ENCODE measurements around the gene SORCS1. TPM values are rescaled to one million over a fixed set of nuclear protein-coding genes. Genes with fewer than 3 reads are reported as not detected.

The SORCS1 gene
- total RNA-seq, 2 donors from 2014 or later, result not detected

DNA sequence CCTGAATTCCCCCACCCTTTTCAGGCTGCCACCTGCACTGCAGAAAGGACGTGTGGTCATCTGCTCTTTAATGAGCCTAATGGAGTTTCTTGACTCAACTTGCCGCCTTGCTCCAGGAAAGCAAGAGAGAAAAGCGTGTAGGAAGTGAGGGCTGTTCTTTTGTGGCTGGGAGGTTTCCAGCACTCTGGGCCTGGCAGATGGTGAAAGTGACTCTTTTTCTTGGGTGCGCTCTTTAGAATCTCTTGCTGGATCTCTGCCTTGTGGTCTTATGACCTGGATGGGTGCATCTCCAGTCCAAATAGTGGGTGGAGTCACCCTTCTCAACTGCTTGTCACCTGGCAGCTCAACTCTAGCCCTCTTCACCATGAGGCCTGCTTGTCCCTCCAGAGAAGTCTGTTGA is 244.0 kb downstream of the SORCS1 start:
- Mint-ChIP-seq H3K36me3 (no peaks in the 10 kb centered on the region), H3K4me1 (ENCODE audit: low read depth in 2 of 2) (no peaks in the 10 kb centered on the region), H3K27ac (no peak overlapping the region), H3K9me3 (no peaks in the 10 kb centered on the region), H3K4me3 (no peak overlapping the region), H3K27me3 (peaks cover 0 to 5% of the 10 kb centered on the region in 2 donors)
- ATAC-seq (no peak), DNase-seq (ENCODE audit: low spot score) (no peak)

DNA sequence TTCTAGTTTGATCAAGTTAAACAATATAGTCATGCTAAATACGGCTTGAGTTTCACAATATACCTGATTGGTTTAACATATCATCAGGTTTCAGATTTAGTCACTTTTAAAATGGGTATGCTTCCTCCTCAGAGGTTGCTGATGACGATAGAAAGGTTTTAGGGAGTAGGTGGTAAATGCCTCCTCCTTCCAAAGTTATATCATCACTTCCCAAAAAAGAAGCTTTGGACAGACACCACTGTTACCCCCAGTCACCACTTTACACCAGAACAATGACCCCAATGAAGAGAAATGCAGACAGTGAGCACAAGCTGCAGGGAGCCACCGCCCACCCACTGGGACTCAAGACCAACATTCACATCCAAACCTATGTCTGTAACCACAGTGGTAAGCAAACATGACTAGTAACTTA is 244.6 kb downstream of the SORCS1 start:
- no peaks in the 10 kb centered on the region for H3K9me3 Mint-ChIP-seq
- H3K36me3 Mint-ChIP-seq, result no peaks in the 10 kb centered on the region
- H3K4me3 Mint-ChIP-seq, result no peak overlapping the region
- no peak overlapping the region for H3K27ac Mint-ChIP-seq
- H3K4me1 Mint-ChIP-seq (ENCODE audit: low read depth in 2 of 2), result no peaks in the 10 kb centered on the region
- DNase-seq (ENCODE audit: low spot score) (no peak), ATAC-seq (no peak)
- peaks cover 0 to 5% of the 10 kb centered on the region in 2 donors for H3K27me3 Mint-ChIP-seq

DNA sequence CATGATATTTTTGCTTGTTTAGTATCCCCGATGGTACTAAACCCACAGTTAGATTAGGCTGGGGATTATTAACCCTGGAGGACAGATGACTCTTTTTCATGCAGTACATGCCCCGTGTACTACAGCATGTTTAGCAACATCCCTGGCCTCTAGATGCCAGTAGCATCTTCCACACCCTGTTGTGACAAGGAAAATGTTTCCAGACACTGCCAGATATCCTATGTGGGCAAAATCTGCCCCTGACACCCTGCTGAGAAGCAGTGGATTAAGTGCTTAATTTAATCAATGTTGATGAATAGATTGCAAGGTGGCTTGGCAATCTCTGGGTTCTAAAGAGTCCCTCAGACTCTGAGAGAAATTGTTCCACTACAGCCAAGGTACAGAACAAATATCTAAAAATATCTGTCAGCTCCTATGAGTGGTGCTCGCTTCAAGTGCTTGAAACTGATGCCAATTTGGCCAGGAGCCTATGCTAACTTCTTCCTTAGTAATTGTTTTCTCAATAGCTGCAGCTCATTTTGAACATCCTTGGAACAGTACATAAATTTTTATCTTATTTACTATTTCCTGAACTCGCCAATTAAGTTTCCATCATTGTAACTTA is 247.0 kb downstream of the SORCS1 start:
- no peak overlapping the region for H3K27ac Mint-ChIP-seq
- H3K27me3 Mint-ChIP-seq, result peaks cover 0 to 2% of the 10 kb centered on the region in 2 donors
- H3K4me3 Mint-ChIP-seq, result no peak overlapping the region
- DNase-seq (ENCODE audit: low spot score) (no peak), ATAC-seq (no peak)
- H3K36me3 Mint-ChIP-seq, result no peaks in the 10 kb centered on the region
- no peaks in the 10 kb centered on the region for H3K9me3 Mint-ChIP-seq
- H3K4me1 Mint-ChIP-seq (ENCODE audit: low read depth in 2 of 2), result no peaks in the 10 kb centered on the region

DNA sequence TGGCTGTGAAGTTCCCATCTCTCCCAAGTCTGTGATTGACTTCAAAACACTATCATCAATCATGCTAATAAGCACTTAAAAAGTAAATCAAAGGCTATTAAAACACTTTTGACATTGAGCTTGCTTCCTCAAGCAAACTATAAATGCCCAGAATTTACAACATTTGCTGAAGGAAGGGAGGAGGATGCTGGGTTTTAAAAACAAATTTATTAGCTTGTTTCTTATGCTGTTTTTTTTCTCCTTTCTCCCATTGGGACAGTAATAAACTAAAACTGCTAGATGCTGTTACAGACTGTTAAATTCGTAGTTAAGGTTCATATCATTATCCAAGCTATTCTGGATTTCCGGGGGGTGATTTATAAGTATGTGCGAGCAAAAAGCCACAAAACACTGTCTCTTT is 250.5 kb downstream of the SORCS1 start:
- H3K36me3 Mint-ChIP-seq, result no peaks in the 10 kb centered on the region
- H3K4me3 Mint-ChIP-seq, result no peak overlapping the region
- H3K9me3 Mint-ChIP-seq, result no peaks in the 10 kb centered on the region
- no peaks in the 10 kb centered on the region for H3K4me1 Mint-ChIP-seq (ENCODE audit: low read depth in 2 of 2)
- no peak overlapping the region for H3K27ac Mint-ChIP-seq
- ATAC-seq (no peak), DNase-seq (ENCODE audit: low spot score) (no peak)
- H3K27me3 Mint-ChIP-seq, result peaks cover 12 to 15% of the 10 kb centered on the region in 2 donors

DNA sequence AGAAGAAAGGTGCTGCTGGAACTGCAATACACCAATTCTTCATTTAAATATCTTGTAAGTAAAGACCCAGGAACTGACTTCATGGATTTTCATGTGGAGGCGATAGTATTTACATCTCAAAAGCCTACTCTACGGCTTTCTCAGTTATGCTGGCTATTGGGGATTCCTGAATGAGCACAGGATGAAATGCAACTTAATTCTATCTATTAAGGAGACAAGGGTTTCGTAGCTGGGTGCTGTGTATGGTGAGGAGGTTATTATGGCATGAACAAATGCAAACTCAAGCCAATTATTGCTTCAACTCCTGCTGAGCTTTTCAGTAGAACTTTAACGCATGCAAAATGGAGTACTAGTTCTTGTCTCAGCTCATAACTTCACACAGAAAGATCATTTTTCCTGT is 251.2 kb downstream of the SORCS1 start:
- no peak overlapping the region for H3K27ac Mint-ChIP-seq
- no peak for DNase-seq (ENCODE audit: low spot score)
- no peaks in the 10 kb centered on the region for H3K9me3 Mint-ChIP-seq
- no peak overlapping the region for H3K4me3 Mint-ChIP-seq
- no peaks in the 10 kb centered on the region for H3K4me1 Mint-ChIP-seq (ENCODE audit: low read depth in 2 of 2)
- H3K27me3 Mint-ChIP-seq, result peaks cover 12 to 14% of the 10 kb centered on the region in 2 donors
- no peak for ATAC-seq
- H3K36me3 Mint-ChIP-seq, result no peaks in the 10 kb centered on the region

DNA sequence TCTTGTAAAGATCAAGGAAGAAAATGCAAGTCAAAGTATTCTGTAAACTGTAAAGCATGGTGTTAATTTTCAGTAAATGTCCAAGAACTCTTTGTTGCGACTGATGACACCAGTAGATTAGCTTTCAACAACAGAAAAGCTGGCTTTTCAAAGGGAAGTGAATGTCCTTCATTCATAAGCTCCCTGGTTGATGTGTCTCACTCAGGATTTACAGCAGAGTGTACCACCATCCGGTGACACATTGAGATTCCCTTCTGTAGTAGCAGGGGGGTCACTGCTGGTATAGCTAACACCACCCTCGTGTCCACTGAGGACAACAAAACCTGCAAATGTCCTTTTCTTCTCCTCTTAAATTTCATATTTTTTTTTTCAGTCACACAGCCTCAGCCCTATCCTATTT is 253.4 kb downstream of the SORCS1 start:
- Mint-ChIP-seq H3K27ac (no peak overlapping the region), H3K36me3 (no peaks in the 10 kb centered on the region), H3K27me3 (peaks cover 12 to 13% of the 10 kb centered on the region in 2 donors), H3K9me3 (no peaks in the 10 kb centered on the region), H3K4me1 (ENCODE audit: low read depth in 2 of 2) (no peaks in the 10 kb centered on the region), H3K4me3 (no peak overlapping the region)
- DNase-seq (ENCODE audit: low spot score), result no peak
- no peak for ATAC-seq

DNA sequence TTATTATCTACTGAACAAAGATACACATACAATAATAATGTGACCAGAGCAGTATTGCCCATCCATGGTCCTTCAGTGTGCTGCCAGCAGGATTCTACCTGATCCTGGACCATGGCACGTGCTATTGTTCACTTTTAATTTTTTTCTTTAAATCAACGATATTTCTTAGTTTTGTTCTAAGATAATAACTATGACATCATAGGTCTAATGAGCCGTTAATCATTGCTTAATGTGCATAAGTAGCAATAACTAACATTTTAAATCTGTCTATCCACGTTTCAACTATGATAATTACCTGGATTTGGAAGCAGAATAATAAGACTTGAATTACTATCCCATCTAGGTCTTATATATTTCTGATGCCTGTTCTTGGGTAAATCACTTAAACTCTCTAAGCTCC is 253.8 kb downstream of the SORCS1 start:
- H3K27me3 Mint-ChIP-seq, result peaks cover 12 to 13% of the 10 kb centered on the region in 2 donors

DNA sequence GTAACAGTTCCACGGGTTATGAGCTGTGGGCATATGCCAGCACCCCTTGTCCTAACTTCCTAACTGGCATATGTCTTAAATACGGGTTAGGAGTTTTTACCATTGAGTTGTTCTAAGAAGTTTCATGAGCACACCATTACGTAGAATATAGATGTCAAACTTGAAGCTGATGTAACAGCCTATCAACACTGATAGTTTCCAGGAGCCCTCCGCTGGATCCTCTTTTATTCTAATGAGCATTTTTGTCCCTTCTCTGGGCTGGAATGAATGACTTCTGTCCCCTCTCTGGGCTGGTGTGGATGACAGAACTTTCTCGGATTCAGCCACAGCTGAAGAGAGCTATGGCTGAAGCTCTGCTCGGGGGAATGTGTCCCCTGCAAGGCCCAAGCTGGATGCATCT is 256.3 kb downstream of the SORCS1 start:
- Mint-ChIP-seq H3K9me3 (no peaks in the 10 kb centered on the region), H3K27me3 (peaks cover 12 to 13% of the 10 kb centered on the region in 2 donors), H3K36me3 (no peaks in the 10 kb centered on the region), H3K27ac (no peak overlapping the region), H3K4me3 (no peak overlapping the region), H3K4me1 (ENCODE audit: low read depth in 2 of 2) (no peaks in the 10 kb centered on the region)
- ATAC-seq (no peak), DNase-seq (ENCODE audit: low spot score) (no peak)

More for the DNA sequence above, 253.8 kb downstream of the SORCS1 start:
- no peaks in the 10 kb centered on the region for H3K36me3 Mint-ChIP-seq
- DNase-seq (ENCODE audit: low spot score) (no peak), ATAC-seq (no peak)
- no peak overlapping the region for H3K4me3 Mint-ChIP-seq
- H3K4me1 Mint-ChIP-seq (ENCODE audit: low read depth in 2 of 2), result no peaks in the 10 kb centered on the region
- no peak overlapping the region for H3K27ac Mint-ChIP-seq
- H3K9me3 Mint-ChIP-seq, result no peaks in the 10 kb centered on the region

DNA sequence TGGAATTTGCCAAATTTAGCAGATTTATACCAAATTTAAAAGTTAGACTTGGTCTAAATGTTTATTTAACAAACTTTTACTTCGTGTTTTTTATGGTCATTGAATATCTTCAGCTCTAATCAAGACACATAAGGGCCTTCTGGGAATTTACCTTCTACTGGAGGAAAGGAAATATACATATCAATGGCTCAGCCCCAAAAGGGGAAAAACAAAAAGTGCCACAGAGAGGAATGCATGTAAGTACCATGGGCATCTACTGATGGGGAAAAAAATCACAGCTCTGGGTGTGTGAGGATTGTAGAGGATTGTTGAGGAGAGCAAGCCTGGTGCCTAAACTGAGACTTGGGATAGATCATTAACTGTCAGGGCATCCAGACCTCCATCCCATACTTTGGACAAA is 260.3 kb downstream of the SORCS1 start:
- no peak for ATAC-seq
- no peaks in the 10 kb centered on the region for H3K9me3 Mint-ChIP-seq
- no peak for DNase-seq (ENCODE audit: low spot score)
- H3K27me3 Mint-ChIP-seq, result peaks cover 0 to 7% of the 10 kb centered on the region in 2 donors
- H3K4me3 Mint-ChIP-seq, result no peak overlapping the region
- no peak overlapping the region for H3K27ac Mint-ChIP-seq
- H3K4me1 Mint-ChIP-seq (ENCODE audit: low read depth in 2 of 2), result no peaks in the 10 kb centered on the region
- H3K36me3 Mint-ChIP-seq, result no peaks in the 10 kb centered on the region

DNA sequence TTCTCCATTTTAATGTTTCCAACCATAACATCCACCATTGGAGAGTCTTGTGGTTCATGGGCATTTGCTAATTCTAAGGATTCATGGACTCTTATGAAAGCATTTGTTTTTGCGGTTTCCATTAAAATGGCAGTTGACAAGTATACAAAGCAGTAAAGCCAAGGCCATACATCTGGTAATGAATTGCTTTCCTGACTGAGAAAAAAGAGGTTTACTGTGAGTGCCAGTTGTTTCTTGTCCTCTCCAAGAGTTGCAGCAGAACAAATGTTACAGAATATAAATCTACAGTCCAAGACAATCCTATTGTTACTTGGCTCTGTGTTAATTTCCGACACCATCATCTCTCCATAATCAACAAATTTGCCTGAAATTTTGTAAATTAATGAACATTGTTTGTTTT is 261.3 kb downstream of the SORCS1 start:
- Mint-ChIP-seq H3K9me3 (no peaks in the 10 kb centered on the region), H3K27ac (no peak overlapping the region), H3K4me3 (no peak overlapping the region), H3K36me3 (no peaks in the 10 kb centered on the region), H3K4me1 (ENCODE audit: low read depth in 2 of 2) (no peaks in the 10 kb centered on the region), H3K27me3 (peaks cover 0 to 5% of the 10 kb centered on the region in 2 donors)
- DNase-seq (ENCODE audit: low spot score) (no peak), ATAC-seq (no peak)

DNA sequence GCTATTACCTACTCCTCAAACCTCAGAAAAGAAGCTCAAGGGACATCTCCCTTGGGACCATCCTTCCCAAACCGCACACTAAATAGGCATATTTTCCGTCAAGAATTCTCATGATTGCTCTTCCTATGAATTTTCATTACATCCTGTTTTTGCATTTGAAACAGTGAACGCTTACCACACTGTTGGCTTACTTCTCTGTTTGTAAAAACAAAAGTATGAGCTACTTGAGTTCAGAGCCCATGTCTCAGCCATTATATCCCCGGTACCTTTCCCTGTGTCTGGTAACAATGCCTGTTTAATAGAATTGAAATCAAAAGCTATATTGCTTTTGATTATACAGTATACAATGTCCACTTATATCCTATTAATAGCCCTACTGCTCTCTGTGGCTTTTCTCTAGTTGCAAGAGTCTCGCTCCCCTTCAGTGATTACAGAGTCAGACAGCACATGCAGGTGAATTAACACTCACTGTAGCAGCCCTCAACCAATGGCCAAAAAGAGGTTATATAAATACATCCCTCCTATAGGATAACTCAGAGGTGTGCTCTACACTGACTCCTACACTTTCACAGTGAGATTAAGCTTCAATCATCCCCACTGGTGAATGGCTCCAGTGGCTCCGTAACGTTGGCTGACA is 264.4 kb downstream of the SORCS1 start:
- Mint-ChIP-seq H3K27me3 (peaks cover 0 to 5% of the 10 kb centered on the region in 2 donors), H3K4me3 (no peak overlapping the region), H3K36me3 (no peaks in the 10 kb centered on the region), H3K9me3 (no peaks in the 10 kb centered on the region), H3K4me1 (ENCODE audit: low read depth in 2 of 2) (no peaks in the 10 kb centered on the region), H3K27ac (no peak overlapping the region)
- ATAC-seq (no peak), DNase-seq (ENCODE audit: low spot score) (no peak)

DNA sequence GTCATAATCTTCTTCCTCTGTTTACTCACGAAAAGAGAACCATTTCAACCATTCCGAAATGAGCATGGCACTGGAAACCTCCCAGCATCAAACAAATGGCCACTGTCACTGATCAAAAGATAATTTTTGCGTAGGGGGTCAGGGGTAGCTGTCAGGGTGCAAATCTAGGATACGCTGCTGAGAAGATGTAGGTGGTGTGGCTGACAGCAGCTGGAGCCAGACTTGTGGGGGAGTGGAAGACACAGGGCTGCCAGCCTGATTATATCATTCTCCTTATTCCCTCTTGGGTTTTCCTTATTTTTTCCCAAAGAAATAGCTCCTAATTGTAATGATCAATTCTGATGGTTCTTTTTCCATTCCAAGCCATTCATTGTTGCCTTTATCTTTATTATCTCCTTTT is 266.1 kb downstream of the SORCS1 start:
- no peaks in the 10 kb centered on the region for H3K4me1 Mint-ChIP-seq (ENCODE audit: low read depth in 2 of 2)
- H3K36me3 Mint-ChIP-seq, result no peaks in the 10 kb centered on the region
- ATAC-seq (no peak), DNase-seq (ENCODE audit: low spot score) (no peak)
- H3K27me3 Mint-ChIP-seq, result peaks cover 0 to 5% of the 10 kb centered on the region in 2 donors
- H3K4me3 Mint-ChIP-seq, result no peak overlapping the region
- H3K27ac Mint-ChIP-seq, result no peak overlapping the region
- no peaks in the 10 kb centered on the region for H3K9me3 Mint-ChIP-seq

DNA sequence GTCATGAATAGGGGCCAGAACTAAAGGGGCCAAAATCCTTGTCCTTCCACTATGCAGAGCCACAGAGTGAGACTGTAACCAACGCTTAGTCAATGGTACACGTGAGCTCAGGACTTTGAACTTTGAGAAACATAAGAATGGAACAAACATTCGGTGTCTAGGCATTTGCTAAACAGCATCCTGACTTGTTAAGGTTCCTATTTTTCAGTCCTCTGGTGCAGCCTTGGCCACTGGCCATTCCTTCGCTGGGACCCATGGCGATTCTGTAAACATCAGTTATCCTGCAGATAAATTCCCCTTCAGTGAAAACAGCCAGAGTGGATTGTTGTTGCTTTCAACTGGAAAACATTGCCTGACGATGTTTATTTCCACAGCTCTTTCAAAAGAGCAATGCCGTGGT is 266.8 kb downstream of the SORCS1 start:
- Mint-ChIP-seq H3K4me1 (ENCODE audit: low read depth in 2 of 2) (no peaks in the 10 kb centered on the region), H3K36me3 (no peaks in the 10 kb centered on the region), H3K27ac (no peak overlapping the region), H3K9me3 (no peaks in the 10 kb centered on the region), H3K4me3 (no peak overlapping the region), H3K27me3 (peaks cover 0 to 5% of the 10 kb centered on the region in 2 donors)
- ATAC-seq (no peak), DNase-seq (ENCODE audit: low spot score) (no peak)

DNA sequence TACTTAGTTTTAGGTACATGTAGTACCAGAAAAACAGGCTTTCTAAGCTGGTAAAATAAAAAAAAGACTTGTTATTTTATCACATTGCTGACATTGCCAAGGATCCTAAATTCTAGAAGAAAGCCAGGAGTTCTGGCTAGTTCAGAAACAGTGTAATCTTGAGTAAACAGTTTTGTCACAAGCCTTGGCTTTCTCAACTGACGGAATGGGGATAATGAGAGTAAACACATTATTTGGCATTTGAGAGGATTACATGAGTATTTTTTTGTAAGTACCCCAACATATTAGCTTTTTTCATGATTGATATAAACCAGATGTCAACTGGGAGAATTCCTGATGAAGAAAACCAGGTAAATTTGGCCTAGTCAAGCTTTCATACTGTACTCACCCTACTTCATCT is 269.8 kb downstream of the SORCS1 start:
- Mint-ChIP-seq H3K27me3 (no peaks in the 10 kb centered on the region), H3K27ac (no peak overlapping the region), H3K9me3 (no peaks in the 10 kb centered on the region), H3K36me3 (no peaks in the 10 kb centered on the region), H3K4me3 (no peak overlapping the region), H3K4me1 (ENCODE audit: low read depth in 2 of 2) (no peaks in the 10 kb centered on the region)
- ATAC-seq (no peak), DNase-seq (ENCODE audit: low spot score) (no peak)

DNA sequence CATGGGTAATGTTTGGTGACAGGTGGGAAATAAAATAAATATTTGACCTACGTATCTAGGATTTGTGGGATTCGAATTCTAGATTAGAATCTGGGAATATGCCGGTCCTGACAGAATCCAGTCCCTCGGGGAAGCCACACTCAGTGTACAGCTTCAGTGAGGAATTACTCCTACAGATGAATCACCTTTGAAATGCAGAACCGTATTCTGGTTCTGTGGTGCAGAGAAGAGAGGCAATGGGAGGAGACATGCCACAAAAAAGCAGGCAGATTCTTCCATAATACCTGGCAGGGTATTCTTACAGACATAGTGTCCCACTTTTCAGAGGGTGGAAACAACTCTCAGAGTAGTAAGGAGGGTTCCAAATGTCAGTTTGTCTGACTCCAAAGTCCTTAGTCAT is 286.9 kb downstream of the SORCS1 start:
- DNase-seq (ENCODE audit: low spot score), result no peak
- H3K9me3 Mint-ChIP-seq, result no peaks in the 10 kb centered on the region
- no peak overlapping the region for H3K27ac Mint-ChIP-seq
- no peak for ATAC-seq
- H3K4me1 Mint-ChIP-seq (ENCODE audit: low read depth in 2 of 2), result no peaks in the 10 kb centered on the region
- H3K36me3 Mint-ChIP-seq, result no peaks in the 10 kb centered on the region
- no peak overlapping the region for H3K4me3 Mint-ChIP-seq
- H3K27me3 Mint-ChIP-seq, result no peaks in the 10 kb centered on the region

Measured in natural killer cell treated with Interleukin-12 subunit alpha and Interleukin-12 subunit beta and Interleukin-15 and Interleukin-18, amount 100 ng/mL, for 72 hours (primary cell).